Stimulated activated CD4-positive, alpha-beta T cell treated with anti-CD3 and anti-CD28 coated beads, Interleukin-15, amount 100 ng/mL, for 1 hour (primary cell): Measurements from ENCODE around the gene NOC4L.

Experiments used
- DNase-seq, 2 donors: peaks; one replicate each; pipeline ENCODE4 v3.0.0-alpha.2; 2020; ENCODE audit warnings: low read depth in 1 of 2, low spot score in 1 of 2

NOC4L gene

DNA sequence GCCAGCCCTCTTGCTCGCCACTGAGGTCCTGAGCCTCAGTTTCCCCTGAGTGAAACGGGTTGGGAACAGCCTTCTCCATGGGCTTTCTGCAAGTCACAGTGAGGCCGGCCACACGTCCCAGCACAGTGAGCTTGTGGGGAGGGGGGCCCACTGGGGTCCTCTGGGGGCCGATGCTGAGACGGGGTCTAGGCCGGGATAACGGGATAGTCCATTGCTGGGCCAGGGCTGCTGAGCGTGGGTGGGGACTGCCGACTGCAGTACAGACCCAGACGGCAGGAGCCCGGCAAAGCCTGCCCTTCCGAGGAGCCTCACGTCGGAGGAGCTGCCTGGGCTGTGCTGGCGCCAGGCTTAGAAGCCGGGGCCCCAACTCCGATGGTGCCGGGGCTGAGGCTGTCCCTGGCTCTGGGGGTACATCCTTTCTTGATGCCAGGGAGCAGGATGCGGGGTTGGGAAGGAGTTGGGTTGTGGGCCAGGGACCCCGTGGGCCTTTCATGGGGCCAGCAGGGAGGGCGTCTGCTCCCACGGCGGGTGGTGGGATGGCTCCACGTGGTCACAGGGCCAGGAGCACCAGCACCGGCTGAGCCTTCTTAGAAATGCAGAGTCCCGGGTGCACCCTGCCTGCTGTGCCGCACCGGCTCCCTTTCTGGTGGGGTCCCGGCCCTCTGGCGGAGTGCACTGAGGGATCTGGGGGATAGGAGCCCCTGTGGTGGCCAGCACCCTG, 24.2 kb downstream of the NOC4L start:
- DNase-seq = no peak

DNA sequence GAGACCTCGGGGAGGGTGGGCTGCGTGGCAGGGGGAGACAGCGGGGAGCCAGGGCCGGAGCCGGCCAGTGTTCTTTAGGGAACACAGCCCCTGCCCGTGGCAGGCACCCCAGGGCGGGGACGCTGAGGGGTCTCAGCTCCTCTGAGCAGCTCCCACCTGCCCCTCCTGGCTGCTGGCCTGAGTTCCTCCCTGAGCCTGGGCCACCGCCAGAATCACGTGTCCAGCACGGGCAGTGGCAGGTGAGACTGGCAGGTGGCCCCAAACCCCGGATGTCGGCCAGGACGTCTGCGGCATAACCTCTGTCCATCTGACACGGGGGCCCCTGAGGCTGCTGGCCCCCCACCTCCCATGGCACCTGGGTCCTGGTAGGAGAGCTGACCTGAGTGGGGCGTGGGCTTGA, 25.1 kb downstream of the NOC4L start:
- DNase-seq = no peak

DNA sequence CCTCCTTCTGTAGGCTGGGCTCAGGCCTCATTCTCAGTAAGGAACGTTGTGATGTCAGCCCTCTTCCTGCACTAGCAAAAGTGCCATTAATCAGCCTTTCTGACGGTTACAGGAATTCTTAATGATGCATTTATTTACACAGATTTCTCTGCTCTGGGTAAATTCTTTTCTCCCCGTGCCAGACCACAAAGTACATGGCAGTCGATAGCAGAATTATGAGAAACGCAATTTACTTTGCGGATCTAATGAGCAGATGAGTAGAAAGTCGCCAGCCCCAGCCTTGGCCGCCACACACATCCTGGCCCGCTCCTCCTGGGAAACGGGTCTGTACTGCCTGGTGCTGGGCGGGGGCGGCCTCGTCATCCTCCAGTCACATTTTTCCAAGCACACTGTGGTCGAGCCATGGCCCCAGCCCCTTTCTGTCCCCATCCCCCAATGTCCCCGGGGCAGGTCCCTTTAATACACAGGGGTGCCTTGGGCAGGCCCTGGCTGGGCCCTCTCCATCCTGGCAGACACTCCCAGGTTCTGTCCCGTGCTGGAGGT, 25.9 kb downstream of the NOC4L start:
- DNase-seq = no peak

DNA sequence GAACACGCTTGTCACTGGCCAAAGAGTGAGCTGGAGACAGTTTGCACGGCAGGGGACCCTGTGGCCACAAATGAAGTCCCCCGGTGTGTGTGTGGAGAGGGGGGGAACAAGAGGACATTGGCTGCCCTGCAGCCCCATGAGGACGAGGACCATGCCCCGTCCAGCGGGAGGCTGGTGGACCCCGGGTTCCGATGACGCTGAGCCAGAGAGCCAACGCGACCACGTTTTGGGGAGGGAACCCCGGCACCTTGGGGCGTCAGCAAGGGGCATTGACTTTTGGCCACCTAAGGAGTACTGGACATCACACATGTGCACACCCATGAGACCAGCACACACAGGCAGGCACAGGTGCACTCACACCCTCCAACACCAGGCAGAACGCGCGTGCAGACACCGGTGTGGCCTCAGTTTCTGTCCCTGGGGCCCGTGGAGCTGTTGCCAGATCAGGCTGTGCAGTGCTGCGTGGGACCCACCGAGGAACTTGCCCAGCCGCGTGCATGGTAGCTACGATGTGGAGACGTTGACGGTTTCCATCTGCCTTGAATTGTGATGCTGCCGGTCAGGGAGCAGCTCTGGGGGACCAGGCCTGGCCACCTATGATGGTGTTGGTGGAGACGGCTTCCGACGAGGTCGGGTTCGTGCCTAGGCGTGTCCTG, 26.5 kb downstream of the NOC4L start:
- no peak for DNase-seq

DNA sequence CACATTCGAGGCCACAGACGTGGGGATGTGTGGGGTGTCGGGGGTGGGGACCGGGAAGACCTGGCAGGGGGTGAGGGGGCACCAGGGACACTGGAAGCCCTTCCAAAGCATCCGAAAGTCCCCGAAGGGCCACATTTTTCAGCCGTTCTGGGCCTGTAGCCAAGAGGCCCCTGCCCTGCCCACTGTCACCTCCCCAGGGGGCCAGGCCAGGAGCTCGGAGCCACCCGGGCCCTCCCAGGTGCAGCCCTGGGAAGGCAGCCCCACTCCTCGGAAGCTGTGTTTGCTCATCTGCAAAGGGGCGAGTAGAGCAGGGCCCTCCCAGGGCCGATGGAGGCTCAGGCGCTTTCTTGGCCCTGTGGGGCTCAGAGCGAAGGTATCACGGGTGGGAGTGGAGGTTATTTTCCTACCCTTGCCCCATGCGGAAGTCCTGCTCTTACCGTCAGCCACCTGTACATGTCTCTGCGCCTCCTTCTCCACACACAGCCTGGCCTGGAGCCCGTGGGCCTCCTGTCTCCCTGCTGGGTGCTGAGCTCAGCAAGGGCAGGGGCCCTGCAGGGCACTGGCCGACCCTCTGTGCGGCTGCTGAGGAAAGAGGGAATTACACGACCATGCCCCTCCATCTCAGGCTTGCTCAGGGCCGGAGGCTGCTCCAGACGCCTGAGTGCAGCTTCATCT, 27.2 kb downstream of the NOC4L start:
- no peak for DNase-seq

DNA sequence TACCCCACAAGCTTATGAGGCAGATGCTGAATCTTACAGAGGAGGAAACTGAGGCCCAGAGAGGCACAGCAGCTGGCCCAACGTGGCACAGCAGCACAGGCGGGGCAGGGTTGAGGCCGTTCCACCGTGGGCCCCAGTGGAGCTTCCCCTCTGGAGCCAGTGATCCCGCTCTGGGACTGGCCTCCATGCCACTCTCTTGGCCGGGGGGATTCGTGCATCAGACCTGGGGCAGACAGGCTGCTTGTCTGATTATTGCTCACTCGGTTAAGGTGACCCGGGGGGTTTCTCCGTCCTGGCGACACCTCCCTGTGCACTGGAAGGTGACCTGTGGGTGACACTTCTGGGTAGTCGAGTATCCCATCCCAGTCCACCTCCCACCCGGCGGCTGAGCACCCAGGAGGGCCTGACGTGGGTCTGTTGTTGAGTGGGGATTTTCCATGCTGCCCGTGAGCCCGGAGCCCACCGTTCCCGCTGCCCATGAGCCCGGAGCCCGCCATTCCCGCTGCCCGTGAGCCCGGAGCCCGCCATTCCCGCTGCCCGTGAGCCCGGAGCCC, 27.8 kb downstream of the NOC4L start:
- DNase-seq = no peak

DNA sequence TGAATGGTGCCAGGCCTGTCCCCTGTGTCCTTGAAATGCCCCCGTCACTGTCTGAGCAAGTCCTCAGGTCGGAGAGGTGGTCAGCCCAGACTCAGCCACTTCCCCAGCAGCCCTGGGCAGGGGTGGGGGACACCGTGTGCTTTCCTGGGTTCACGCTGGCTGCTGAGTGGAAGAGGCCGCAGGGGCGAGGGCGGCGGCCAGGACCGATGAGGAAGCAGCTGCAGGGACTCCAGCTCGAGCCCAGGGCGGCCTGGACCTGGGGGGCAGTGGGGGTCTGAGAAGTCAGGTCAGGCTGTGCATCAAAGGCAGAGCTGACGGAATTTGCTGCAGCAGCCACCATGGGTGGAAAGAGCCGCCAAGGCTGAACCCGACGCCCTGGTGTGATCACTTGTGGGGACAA, 28.4 kb downstream of the NOC4L start:
- DNase-seq = no peak

DNA sequence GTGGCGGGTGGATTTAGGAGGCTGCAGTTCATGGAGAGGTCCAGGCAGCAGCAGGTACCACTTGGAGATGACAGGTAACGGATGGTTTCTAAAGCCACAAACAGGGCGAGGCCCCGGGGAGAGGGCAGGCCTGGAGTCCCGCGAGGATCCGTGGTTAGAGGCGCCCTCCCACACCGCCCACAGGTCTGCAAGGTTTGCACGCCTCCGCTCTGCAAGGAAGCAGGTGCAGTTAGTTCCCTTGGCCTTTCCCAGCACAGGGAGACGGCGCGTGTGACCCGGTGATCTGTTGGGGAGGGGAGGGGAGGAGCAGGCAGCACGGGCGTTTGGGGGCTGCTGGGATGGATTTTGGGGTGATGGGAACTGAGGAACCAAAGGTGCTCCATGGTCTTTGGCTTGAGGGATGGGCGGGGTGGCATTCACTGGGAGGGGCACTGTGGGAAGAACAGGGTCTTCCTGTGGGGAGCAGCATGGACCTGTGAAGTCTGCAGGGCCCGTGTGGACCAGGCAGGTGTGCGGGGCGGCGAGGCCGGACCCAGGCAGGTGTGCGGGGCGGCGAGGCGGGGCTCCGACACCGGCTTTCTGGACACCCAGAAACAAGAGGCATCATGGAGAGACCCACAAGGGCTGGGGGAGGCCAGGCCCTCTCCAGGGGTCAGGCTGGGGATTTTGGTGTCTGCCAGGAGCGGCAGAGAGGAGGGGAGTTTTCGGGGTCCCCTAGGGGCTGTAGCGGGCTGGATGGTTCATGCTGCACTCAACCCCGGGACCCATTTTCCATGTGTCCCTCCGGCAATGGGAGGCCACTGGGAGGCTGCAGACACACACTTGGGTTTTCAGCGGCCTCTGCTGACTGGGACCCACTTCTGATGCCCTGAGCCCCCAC, 29.1 kb downstream of the NOC4L start:
- DNase-seq = no peak

DNA sequence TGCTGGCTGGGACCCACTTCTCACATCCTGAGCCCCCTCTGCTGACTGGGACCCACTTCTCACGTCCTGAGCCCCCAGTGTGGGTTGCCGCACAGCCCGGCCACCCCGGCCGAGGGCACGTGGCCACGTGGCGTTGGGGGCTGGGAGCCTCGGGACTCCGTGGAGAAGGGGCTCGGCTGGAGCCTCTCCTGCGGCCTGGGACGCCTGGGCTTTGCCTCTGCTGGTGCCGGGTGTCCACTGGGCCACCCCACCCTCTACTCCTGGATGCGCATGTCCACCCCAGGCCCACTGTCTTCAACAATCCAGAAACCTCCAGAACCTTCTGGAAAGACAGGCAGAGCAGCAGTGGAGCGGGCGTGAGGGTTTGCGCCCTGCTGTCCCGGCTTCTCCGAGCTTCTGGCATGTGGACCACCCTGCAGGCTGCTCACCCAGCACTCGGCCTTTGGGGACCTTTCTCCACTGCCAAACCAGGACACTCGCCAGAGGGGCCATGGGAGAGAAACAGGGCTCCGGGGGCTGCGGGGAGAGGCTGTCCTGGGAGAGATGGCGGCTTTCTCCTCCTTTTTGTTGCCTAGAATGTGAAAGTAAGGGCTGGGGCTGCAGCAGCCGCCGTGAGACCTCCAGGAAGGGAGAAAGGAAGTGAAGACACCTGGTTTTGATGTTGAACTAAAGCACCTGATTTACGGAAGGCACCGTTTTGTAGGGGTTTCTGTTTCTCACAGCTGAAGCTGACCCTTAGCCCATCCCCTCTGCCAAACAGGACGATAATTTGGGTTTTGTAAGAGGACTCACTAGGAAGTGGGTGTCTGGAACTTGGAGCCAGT, 30.0 kb downstream of the NOC4L start:
- DNase-seq = no peak

DNA sequence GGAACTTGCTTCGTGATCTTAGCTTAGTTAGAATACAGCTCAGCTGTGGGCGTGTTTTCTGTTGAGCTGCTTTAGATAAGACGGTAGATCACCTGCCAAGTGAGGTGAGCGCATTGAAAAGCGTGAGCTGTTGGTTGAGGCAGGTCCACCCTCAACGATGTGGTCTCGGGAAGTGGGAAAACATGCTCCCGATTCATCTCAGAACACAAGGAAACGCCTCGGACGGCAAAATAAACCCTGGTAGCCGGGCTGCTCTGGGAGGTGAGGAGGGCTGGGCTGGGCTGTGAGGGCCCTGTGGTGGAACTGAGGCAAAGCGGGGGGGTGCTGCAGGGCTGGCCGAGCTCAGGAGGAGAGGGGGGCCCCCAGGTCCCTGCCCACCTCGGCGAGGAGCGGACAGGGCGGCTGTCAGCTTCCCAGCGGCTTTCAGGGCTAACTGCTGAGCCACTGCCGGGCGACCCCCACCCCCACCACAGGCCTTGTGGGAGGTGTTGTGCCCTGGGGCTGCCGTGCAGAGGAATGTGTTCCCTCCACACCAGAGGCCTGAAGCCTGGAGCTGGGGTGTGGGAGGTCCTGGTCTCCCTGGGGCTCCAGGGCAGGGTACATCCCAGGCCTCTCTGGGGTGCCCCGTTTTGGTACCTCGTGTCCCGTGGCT, 30.7 kb downstream of the NOC4L start:
- DNase-seq = no peak

DNA sequence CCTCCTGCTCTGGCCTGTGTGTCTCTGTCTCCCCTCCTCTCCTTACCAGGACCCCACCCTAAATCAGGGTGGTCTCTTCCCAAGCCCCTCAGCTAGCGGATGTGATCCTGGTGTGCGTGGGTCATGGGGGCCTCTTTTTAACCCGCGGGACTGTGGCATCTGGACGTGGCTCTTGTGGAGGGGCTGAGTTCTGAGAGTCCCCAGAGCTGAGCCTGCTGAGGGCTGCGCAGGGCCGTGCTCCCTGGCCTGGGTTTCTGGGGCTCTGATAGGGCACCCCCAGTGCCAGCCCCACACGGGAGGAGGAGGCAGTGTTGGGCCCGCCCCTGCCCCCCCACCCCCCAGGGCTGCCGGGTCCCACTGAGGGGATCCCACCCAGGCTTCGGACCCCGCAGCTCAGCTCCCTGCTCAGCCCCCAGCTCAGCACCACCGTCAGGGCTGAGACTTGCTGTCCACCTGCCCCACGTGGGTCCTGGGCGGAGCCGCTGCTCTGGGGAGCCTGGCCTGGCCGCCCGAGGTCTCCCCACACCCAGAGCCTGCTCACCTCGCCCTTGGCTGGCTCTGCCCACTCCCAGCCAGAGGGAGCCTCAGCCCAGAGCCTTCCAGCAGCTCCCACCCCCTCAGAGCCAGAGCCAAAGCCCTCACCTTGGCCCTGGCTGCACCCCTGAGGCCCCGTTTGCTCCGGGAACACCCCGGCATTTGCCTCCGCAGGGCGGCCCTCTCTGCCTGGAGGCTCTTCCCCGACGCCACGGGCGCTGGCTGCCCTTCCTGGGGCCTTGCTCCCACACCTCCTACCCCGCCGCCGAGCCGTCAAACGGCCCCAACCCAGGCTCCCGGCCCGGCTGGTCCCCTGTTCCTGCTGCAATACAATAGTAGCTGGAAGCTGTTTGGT, 31.5 kb downstream of the NOC4L start:
- DNase-seq = no peak

DNA sequence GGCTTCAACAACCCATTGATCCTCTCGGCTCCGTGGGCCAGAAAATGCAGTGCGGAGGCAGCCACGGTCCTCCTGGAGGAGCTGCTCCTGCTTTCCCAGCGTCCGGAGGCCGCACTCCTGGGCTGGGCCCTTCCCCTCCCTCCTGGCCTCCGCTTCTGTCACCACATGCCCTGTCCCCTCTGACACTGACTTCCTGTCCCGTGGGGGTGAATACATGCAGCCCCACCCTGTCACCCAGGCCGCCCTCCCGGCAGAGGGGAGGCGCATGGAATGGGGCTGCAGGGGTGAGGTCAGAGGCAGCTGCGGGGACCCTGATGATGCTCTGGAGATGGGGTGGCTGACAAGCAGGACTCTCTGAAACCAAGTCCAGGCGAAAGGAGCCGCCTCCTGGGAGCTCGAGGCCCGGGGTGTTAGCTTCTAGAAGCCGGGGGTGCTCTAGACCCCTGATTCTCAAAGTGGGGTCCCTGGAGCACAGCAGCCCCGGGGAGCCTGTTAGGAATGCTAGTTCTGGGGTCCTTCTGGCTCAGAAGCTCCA, 32.2 kb downstream of the NOC4L start:
- no peak for DNase-seq

DNA sequence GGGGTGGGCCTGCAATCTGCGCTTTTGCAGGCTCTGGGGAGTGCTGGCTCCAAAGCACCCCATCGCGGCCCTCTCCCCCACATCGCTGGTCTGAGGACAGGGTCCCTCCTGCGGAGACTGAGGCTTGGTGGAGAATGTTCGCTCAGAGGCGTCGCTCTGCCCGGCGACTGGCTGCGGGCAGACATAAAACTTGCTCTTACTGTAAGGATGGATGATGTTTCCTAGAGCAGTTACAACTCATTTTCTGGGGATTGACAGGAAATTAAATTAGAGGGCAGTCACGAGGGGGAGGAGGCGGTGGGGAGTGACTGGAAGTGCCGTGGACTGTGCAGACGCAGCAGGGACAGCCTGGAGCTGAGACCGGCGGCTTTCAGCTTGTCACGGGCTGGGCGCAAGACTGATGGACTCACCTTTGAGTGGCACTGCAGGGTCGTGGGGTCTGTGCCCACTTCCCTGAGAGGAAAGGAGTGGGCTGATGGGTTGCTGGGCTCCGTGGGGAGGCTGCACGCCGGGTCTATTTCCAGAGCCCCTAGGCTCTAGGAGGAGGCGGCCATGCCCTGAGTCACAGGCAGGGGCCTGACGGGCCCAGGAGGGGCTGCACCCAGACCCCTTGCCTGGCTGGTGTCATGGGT, 32.8 kb downstream of the NOC4L start:
- DNase-seq = no peak

DNA sequence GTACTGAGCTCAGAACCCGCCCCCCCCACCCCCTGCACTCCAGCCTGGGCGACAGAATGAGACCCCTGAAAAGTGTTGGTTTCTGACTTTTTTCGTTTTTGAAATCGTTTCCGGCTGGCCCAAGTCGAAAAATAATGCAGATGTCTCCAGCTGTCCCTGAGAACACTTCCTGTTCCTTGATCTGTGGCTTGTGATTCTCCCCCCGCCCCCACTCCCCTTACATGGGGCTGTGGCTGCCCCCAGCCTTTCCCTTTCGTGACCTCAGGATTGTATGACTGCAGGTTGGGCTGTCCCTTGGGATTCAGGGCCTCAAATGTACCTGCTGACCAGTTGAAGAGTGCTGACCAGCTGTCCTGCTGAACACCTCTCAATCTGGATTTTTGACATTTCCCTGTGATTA, 34.1 kb downstream of the NOC4L start:
- no peak for DNase-seq

DNA sequence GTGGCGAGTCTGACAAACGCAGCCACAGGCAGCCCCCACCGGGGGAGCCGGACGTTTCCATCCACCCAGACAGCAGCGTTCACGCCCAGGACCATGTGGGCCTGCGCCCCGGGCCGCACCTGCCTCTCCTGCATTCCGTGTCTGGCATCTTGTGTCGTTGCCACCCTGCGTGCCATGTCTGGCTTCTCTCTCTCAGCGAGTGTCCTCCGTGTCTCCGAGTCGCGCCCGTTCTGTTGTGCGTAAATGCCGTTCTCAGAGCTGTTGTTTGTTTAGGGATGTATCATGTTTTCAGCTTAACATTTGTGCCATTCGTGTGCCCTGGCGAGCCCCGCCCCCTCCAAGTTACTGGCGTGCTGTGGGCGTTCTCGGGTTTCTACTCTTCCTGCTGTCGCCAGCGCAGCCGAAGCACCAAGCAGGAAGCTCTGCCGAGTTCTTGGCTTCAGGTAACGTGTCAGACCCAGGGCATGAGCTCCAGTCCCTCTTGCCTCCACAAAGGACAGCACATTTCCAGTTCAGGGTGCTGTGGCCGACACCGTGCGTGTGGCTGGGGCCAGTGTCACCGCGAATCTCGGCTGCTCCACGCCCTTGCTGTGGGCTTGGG, 34.6 kb downstream of the NOC4L start:
- DNase-seq = peak in 1 of 2 donors; percentile 24

DNA sequence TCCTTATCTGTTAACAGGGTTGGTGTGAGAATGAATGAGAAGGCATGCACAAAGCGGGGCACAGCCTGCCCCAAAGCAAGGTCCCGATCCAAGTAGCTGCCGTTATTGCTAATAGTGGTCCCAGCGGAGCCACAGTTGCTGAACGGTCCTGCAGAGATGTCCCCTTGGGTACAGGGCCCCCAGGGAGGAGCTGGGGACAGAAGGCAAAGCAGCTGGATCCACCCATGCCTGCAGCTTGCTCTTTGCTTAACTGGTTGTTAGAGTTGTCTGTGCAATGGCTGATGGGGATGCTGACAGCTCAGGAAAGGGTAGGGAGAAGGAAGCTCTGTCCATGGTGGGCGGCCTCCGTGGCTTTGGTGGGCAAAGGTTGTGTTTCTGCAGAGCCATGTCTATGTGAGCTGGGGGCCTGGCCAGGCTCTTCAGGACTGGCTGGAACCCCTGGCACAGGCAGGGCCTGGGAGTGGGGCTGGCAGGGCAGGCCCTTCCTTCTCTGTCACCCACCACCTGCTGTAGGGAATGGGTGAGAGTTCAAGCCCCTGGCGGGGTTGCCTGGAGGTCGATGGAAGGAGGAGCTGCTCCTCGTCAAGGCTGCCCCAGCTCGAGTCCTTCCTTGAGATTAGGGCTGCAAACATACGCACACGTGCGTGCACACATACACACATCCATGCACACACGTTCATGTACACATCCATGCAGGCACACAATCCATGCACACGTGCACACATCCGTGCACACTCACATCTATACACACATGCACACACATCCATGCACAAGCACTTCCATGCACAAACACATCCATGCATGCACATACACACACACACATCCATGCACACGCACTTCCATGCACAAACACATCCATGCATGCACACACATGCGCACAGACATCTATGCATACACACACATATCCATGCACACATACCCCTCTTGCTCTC, 35.4 kb downstream of the NOC4L start:
- no peak for DNase-seq
